Embryonic facial prominence (tissue), 1 donor: Measurements from ENCODE around the gene ADIG.
"Not testable (repeated sequence)": the region's sequence is repeated elsewhere in the genome, so short reads cannot be mapped to it uniquely, and the experiment has no call there.

ENCODE experiments used
- DNase-seq: peaks from one replicate; pipeline ENCODE4 v3.0.0-alpha.2; 2016; ENCODE audit errors: extremely low spot score

Gene ADIG

GRCh38 chr20:38569747-38570525, 11.1 kb upstream of the ADIG start:
- no peak for DNase-seq

GRCh38 chr20:38573413-38573812, 7.6 kb upstream of the ADIG start:
- no peak for DNase-seq

GRCh38 chr20:38579219-38579910, 1.6 kb upstream of the ADIG start:
- DNase-seq, result no peak

DNA sequence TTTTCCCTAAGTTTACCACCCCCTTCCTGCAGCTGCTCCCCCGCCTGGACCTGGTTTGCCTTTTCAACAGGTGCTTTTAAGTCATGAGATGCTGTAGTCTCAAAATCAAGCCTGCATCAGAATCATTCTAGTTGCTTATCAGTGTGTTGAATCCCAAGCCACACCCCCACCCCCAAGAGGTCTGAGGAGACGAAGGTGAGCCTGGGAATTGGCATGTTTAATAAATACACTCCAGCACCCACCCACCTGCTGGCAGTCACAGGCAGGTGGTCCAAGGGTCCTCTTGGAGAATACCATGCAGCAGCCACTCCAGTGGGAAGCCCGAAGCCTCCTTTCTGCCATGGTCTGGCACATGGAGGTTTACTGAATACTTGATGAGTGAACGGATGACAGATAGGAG, 1.1 kb upstream of the ADIG start:
- no peak for DNase-seq

DNA sequence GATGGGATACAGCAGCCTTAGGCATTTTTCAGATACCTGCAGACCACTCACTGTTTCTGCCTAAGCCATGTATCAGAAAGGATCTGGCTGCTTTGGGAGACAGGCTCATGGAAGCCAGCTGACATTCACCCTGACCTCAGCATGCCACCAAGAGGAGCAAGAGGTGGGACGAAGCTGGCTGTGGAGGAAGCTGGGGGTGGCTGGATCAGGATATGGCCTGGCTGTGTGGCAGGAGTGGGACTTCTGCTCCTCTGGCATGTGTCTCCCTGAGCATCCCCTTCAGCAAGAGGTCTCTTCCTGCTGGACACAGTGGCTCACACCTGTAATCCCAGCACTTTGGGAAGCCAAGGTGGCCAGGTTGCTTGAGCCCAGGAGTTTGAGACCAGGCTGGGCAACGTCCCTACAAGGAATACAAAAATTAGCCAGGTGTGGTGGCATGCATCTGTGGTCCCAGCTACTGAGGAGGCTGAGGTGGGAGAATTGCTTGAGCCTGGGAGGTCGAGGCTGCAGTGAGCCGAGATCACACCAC, 897 bp downstream of the ADIG start:
- no peak for DNase-seq

- DNase-seq, result no peak
These were observed 2.3 kb downstream of the ADIG start for GRCh38 chr20:38583306-38583705.

GRCh38 chr20:38584099-38584763, 3.2 kb downstream of the ADIG start:
- no peak for DNase-seq

DNA sequence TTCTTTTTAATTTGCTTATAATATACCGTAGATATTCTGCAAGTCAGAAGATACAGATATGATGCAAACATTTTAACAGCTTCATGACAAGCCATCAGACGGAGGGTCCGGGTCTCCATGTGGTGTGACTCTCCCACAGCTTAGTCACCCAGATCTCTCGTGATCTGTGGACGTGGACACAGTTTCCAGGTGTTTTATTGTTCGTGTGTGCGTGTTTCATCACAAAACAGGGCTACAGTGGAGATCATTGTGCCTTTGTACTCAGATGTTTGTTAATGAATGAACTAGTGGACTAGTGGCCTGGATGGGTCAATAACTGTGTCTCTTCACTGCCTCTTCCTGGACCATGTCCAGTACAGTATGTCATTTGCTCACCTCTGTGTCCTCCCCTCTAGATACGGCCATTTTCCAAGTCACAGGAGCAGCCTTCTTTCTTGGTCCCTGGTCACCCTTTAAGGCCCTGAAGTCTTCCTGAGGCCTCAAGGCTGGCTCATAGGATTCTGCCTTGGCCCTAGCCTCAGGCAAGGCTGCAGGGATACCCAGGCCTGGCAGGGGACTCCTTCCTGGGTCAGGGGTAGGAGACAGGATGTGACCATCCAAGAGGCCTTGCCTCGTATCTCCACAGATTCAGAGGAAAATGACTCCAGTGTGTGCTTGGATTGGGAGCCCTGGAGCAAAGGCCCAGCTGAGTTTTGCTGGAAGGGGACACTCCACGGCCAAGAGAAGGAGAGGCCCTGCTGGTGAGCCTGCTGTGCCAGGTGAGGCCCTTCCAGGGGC, 4.6 kb downstream of the ADIG start:
- DNase-seq, result no peak

- no peak for DNase-seq
These were observed 5.2 kb downstream of the ADIG start for GRCh38 chr20:38586181-38586525.

DNA sequence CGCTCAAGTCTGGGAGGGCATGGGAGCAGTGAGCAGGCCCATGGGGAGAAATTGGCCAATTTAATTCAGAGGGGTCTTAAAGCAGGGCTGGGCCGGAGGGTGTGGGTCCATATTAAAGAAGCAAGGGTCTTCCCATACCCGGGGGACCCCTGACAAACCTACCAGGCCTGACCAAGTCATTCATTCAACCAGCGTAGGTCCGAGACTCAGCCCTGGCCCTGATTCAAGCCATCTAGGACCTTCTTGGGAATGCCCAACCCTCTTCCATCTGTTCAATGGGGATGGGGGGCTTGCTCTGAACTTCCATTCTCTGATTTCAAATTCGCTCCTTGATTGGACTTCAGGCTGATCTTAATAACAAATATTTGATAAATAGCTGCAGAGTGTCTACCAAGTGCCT, 7.3 kb downstream of the ADIG start:
- DNase-seq, result no peak

DNA sequence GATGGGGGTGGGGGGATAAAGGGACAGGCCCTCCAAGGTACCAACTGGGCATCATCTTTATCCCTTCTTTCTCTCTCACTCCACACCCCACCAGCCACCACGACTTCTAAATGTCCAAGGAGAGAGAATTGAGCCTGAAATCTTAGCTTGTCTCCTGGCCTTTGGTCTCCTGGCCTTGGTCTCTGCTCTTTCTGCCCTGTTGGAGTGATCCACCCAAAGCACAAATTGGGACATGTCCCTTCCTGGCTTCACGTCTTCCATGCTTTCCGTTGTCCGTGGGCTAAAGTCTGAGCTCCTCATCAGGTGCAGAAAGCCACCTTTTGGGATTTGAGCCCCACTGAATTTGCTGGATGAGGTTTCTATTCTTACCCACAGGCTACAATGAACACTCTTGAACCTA, 8.4 kb downstream of the ADIG start:
- DNase-seq, result no peak

GRCh38 chr20:38589967-38590675, 9.1 kb downstream of the ADIG start:
- DNase-seq, result no peak

GRCh38 chr20:38590676-38591473, 9.9 kb downstream of the ADIG start:
- no peak for DNase-seq

DNA sequence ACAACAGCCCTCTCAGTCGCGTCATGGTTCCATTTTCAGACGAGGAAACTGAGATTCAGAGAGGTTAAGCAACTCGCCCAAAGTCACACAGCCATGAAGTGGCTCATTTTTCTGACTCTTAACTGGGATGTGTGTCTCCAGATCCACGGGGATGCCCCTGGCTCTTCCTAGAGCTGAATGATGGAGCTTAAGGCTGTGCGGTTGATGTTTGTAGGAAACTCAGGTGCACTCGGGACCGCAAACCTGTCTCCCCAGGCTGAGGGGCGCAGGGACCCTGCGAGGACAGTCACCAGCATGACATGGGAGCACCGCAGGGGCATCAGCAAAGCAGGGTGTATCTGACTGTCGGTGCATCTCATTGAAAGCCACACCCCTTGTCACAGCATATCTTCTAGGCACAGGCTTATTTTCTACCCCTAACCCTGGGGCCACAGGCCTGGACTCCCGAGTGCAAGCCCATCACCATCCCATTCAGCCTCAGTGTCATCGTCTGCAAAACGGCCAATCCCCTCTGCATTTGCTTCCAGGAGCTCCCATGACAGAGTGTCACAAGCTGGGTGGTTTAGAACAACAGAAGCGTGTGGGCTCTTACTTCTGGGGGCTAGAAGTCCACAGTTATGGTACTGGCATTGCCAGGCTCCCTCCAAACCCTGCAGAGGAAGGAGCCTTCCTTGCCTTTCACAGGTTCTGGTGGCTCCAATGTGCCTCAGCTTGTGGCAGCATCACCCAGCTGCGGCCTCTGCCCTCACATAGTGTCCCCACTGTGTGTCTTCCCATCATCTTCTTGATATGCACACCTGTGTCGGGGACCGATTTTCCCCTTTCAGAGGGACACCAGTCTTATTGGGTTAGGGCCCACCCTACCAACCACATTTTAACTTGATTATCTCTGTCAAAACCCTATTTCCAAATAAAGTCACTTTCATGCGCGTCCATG, 10.7 kb downstream of the ADIG start:
- DNase-seq, result no peak

GRCh38 chr20:38592411-38592790, 11.4 kb downstream of the ADIG start:
- DNase-seq, result not testable (repeated sequence)

GRCh38 chr20:38594281-38594680, 13.3 kb downstream of the ADIG start:
- not testable (repeated sequence) for DNase-seq

DNA sequence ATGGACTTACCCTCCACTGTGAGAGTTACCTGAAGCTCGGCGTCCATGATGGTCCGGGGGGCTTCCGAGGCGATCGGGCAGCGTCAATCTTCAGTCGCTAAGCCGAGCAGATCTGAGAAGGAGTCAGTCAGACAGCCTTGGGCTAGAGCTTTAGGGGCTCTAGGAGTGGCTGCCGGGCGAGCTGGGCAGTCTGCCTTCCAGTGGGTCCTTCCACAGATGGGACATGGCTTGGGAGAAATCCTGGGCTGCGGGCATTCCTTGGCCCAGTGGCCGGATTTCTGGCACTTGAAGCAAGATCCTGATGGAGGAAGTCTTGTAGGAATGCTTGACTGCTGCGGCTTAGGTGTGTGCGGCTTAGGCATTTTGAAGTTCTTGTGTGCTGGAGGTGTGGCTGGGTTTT, 14.9 kb downstream of the ADIG start:
- not testable (repeated sequence) for DNase-seq

DNA sequence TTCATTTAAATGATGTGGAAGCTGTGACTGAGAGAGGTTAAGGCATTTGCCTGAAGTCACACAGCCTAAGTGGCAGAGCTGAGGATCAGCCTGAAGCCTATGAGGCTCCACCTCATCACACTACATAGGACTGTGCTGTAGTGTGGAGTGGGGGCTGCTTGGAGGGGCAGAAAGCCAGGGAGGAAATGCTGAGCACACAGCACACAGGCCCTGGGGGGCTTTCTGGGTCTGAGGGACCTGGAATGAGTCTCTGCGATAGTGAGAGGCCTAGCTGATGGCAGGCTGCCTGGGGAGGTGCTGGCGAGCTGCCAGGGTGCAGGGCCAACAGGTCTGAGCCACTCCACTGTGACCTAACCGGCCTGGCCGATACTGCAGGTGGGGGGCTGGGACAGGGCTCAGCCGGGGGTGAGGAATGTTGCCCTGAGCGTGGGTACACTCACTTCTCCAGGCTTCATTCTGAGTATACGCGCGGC, 18.4 kb downstream of the ADIG start:
- DNase-seq, result no peak

DNA sequence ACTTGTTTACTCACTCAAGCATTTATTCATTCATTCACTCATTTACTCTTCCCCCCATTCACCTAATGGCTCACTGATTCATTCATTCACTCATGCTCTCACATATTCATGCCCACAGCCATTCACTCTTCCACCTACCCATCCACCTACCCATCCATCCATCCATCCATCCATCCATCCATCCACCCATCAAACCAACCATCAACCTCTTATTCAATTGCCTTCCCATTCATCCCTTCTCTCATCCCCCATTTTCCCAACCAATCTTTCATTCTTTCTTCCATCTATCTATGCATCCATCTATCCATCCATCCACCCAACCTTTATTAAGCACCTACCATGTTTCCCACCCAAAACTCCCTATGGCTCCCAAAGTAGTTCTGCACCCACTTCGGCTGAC, 19.1 kb downstream of the ADIG start:
- no peak for DNase-seq
